Lung (tissue), 12 donors: Measurements from ENCODE around the gene TMC5. TPM values are rescaled to one million over a fixed set of nuclear protein-coding genes. Genes with fewer than 3 reads are reported as not detected.

ENCODE experiments used
- ATAC-seq: fragments of 200-7000 bp; cut with Tn5 transposase; one replicate; pipeline ENCODE4 v1.9.1; 2020; ENCODE audit warnings: moderate number of reproducible peaks; ENCODE audit not compliant: insufficient read depth, low FRiP score
- DNase-seq, 3 donors: peaks; one replicate each; pipeline ENCODE4 v3.0.0-alpha.2; 2013 to 2017
- H3K27ac ChIP-seq, 2 donors: one replicate each; pipeline ENCODE4 v1.5.1; 2013; ENCODE audit warnings: mild to moderate bottlenecking in 2 of 2, moderate library complexity in 2 of 2, control low read depth in 1 of 2, inconsistent platforms in 1 of 2, low read depth in 1 of 2, low read length in 1 of 2
- H3K27me3 ChIP-seq, 3 donors: one replicate each; pipeline ENCODE4 v1.5.1; 2013; ENCODE audit warnings: low read length in 2 of 3; ENCODE audit not compliant: control insufficient read depth in 3 of 3, insufficient read depth in 3 of 3
- H3K36me3 ChIP-seq, 4 donors: one replicate each; pipeline ENCODE4 v1.5.1; 2013; ENCODE audit warnings: low read length in 4 of 4, mild to moderate bottlenecking in 1 of 4, moderate library complexity in 1 of 4; ENCODE audit not compliant: control insufficient read depth in 4 of 4, insufficient read depth in 4 of 4
- H3K4me1 ChIP-seq, 5 donors: one replicate each; pipeline ENCODE4 v1.5.1; 2013; ENCODE audit warnings: low read length in 5 of 5, mild to moderate bottlenecking in 2 of 5, moderate library complexity in 1 of 5; ENCODE audit not compliant: control insufficient read depth in 5 of 5, insufficient read depth in 5 of 5
- H3K4me3 ChIP-seq: one replicate; pipeline ENCODE4 v1.5.1; 2013; ENCODE audit warnings: mild to moderate bottlenecking, control low read depth, moderate library complexity
- H3K9ac ChIP-seq, 2 donors: one replicate each; pipeline ENCODE4 v1.5.1; 2013; ENCODE audit warnings: low read length in 2 of 2, control low read depth in 1 of 2; ENCODE audit not compliant: insufficient read depth in 1 of 2
- H3K9me3 ChIP-seq, 4 donors: one replicate each; pipeline ENCODE4 v1.5.1; 2013; ENCODE audit warnings: low read length in 3 of 4, mild to moderate bottlenecking in 1 of 4, moderate library complexity in 1 of 4; ENCODE audit not compliant: control insufficient read depth in 4 of 4, insufficient read depth in 3 of 4
- WGBS, 2 donors: extraction: QIAGEN DNeasy Blood & Tissue Kit; methylation state at CpG; one replicate each; pipeline ENCODE4 v1.1.7; 2013; 5-methylcytosine and 5-hydroxymethylcytosine counted together
- polyA plus RNA-seq, 2 donors: library from polyadenylated mRNA; stranded (reverse); fragments of 200-250 nt; gene quantifications; one replicate each; pipeline ENCODE4 v1.2.1, GENCODE V29; 2013
- total RNA-seq, 2 donors: library from RNA; depleted of rRNA in 1 of 2; stranded (reverse); fragments of >200 nt in 1 of 2; gene quantifications; one replicate each; pipeline ENCODE4 v1.2.1, GENCODE V29; 2014 to 2021
- TF ChIP-seq, protein P1 (sequence below): IDR thresholded peaks from 2 replicates; pipeline ENCODE4 v1.5.1; 2012; ENCODE audit warnings: mild to moderate bottlenecking; ENCODE audit errors: control extremely low read depth, extremely low read depth
- donor health status: control.
- donor health status: control.
- donor health status: Bipolar disorder and iron deficiency.
- donor health status: healthy.
- donor health status: DM: yes; HTN: yes; CAD: no.

The TMC5 gene
- total and polyA plus RNA-seq, 4 donors, result 43.2 to 129 (median 53.4) TPM

DNA sequence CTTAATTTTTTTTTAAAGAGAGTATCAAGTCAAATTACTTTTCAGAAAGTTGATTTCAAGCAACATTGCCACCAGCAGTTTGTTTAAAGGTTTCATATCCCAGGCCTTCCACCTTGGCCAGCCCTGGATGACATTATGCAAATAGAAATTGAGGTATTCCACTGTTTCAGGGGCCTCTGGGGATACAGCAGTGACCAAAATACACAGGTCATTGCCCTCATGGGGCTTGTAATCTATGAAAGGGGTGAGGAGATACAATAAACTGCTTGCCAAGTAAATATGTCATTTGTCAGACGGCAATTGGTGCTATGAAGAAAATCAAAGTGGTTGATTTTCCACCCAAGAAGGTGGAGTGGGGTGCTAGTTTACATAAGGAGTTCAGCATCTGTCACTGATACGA, 37.8 kb upstream of the TMC5 start:
- DNase-seq (no peak), ATAC-seq (no peak)
- peaks cover 0 to 9% (median 0%) of the 10 kb centered on the region in 5 donors for H3K4me1 ChIP-seq
- no peaks in the 10 kb centered on the region for H3K36me3 ChIP-seq
- H3K4me3 ChIP-seq, result no peak overlapping the region
- peak overlapping the region in 1 of 2 donors; percentile 13 for H3K9ac ChIP-seq
- 7 to 36% methylated on average over 2 of the region's 2 CpGs for WGBS, 2 donors
- peaks cover 0 to 2% (median 0%) of the 10 kb centered on the region in 4 donors for H3K9me3 ChIP-seq
- TF ChIP-seq, protein P1, sequence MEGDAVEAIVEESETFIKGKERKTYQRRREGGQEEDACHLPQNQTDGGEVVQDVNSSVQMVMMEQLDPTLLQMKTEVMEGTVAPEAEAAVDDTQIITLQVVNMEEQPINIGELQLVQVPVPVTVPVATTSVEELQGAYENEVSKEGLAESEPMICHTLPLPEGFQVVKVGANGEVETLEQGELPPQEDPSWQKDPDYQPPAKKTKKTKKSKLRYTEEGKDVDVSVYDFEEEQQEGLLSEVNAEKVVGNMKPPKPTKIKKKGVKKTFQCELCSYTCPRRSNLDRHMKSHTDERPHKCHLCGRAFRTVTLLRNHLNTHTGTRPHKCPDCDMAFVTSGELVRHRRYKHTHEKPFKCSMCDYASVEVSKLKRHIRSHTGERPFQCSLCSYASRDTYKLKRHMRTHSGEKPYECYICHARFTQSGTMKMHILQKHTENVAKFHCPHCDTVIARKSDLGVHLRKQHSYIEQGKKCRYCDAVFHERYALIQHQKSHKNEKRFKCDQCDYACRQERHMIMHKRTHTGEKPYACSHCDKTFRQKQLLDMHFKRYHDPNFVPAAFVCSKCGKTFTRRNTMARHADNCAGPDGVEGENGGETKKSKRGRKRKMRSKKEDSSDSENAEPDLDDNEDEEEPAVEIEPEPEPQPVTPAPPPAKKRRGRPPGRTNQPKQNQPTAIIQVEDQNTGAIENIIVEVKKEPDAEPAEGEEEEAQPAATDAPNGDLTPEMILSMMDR, result no peak
- no peaks in the 10 kb centered on the region for H3K27me3 ChIP-seq
- no peak overlapping the region for H3K27ac ChIP-seq

DNA sequence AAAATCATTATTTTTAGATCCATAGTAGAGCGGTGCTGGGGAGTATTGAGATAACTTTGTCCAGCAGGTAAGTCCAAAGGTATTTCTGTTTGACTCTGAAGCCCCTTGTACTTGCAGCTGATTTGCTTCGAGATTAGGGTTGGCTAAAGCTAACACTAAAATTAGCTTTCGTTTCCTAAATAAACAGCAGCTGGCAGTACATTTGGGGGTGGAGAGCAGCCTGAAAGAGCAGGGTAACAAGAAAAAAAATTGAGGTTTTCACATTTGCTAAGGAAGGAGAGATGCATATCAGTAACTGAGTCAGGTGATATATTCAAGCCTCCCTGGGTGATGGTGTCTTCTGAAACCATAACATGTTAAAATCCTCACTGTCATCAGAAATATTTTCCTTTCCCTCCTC, 37.4 kb upstream of the TMC5 start:
- TF ChIP-seq, protein P1, result no peak
- Histone ChIP-seq H3K4me1 (peaks cover 0 to 9% (median 0%) of the 10 kb centered on the region in 5 donors), H3K4me3 (no peak overlapping the region), H3K27me3 (no peaks in the 10 kb centered on the region), H3K36me3 (no peaks in the 10 kb centered on the region), H3K9me3 (peaks cover 0 to 2% (median 0%) of the 10 kb centered on the region in 4 donors), H3K27ac (peak overlapping the region in 1 of 2 donors; percentile 39), H3K9ac (peak overlapping the region in 1 of 2 donors; percentile 13)
- WGBS, 2 donors, result 14 to 15% methylated on average over 3 of the region's 3 CpGs
- ATAC-seq (no peak), DNase-seq (peak in 1 of 3 donors; percentile 44)

DNA sequence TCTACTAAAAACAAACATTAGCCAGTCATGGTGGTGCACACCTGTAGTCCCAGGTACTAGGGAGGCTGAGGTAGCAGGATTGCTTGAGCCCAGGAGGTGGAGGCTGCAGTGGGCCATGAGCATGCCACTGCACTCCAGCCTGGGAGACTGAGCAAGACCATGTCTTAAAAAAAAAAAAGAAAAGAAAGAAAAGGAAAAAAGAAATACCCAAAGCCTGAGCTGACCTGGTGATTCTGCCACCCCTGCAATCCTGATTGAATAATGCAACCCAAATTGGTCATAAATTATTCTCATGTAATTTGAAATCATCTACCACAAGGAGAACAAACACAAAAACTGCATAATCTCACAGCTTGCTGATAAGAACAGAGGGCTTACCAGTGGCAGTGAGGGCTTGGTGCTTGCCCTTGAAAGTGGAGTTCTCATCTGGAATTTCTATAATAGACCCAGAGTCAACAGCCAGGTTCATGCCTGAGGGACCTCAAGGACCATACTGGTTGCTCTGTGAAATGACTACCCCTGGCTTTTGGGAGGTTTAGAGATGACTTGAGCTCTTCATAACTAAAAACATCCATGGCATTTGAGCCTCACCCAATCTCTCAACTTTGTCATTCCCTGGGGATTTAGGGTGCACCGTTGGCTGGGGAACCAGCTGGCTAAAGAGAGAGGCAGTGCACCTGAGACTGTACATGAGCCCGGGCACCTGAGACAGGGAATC, 35.4 kb upstream of the TMC5 start:
- DNase-seq, result peak; percentile 49 to 70 (median 60)
- Histone ChIP-seq H3K9me3 (peaks cover 0 to 2% (median 0%) of the 10 kb centered on the region in 4 donors), H3K4me1 (peaks cover 0 to 9% (median 0%) of the 10 kb centered on the region in 5 donors), H3K4me3 (no peak overlapping the region), H3K36me3 (no peaks in the 10 kb centered on the region), H3K27me3 (no peaks in the 10 kb centered on the region), H3K27ac (peak overlapping the region in 1 of 2 donors; percentile 83), H3K9ac (no peak overlapping the region)
- 56 to 74% methylated on average over 2 of the region's 2 CpGs for WGBS, 2 donors
- TF ChIP-seq, protein P1, result no peak
- peak; percentile 50 for ATAC-seq
